Astrocyte of the cerebellum (primary cell): ENCODE data around the gene H3-3A.

ENCODE experiments used
- DNase-seq: peaks from one replicate; pipeline ENCODE4 v3.0.0-alpha.2; 2011; ENCODE audit warnings: low read depth
- H3K4me3 ChIP-seq: 2 replicates; pipeline ENCODE4 v1.5.1; 2011; ENCODE audit warnings: mild to moderate bottlenecking, low read depth, low read length, moderate library complexity
- CTCF ChIP-seq: IDR thresholded peaks from 2 replicates; pipeline ENCODE4 v1.5.1; 2012; ENCODE audit warnings: low read length, low read depth, moderate library complexity, mild to moderate bottlenecking; ENCODE audit errors: missing control alignments
- in situ Hi-C: cut with HindIII; loops from 2 replicates; pipeline ENCODE4 v1.10.0; 2017; ENCODE audit warnings: low sequenced_read_pairs

Gene H3-3A

DNA sequence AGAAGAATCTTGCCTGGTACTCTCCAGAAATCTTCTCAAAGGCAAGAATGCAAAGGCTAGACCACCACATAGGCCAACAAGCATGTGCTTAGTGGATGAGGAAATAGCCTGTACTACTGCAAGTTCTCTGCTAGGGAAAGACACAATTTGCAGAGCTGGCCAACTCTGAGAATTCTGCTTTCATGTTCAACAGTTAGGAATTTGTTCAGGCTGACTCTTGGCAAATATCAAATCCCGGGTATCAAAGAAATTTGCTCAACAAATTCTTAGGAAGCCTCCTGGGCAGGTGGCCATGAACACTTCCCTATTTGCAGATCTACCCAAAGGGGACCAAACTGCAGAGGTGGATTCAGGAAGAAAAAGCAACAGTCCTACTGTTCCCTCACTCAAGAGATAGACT lies 15.0 kb upstream of the H3-3A start:
- in situ Hi-C loops, result no loop called here
- DNase-seq, result no peak
- no peak for TF ChIP-seq CTCF

GRCh38 chr1:226048886-226049285 lies 13.6 kb upstream of the H3-3A start:
- DNase-seq, result no peak
- H3K4me3 ChIP-seq, result no peak overlapping the region
- in situ Hi-C loops, result no loop called here
- TF ChIP-seq CTCF, result no peak

More for the DNA sequence above, 15.0 kb upstream of the H3-3A start:
- H3K4me3 ChIP-seq, result no peak overlapping the region

DNA sequence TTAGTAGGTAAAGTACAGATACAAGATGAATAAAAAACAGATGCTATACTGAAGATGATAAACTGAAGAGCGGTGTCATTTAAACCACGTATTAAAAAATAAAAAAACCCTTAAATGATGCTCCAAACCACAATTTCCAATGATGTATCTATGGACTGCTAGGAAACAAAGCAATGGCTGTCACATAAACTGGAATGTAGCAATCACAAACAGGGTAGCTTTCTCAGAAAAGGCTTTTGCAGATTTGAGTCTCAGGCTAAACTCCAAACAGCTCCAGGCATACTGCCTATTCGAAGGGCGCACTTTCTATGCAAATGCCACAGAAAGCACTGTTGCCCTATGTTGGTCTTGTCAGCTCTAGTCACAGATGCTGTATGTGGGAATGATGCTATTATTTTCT lies 12.4 kb upstream of the H3-3A start:
- TF ChIP-seq CTCF, result no peak
- in situ Hi-C loops, result no loop called here
- H3K4me3 ChIP-seq, result no peak overlapping the region
- DNase-seq, result no peak

- no peak overlapping the region for H3K4me3 ChIP-seq
- in situ Hi-C loops, result no loop called here
- DNase-seq, result no peak
- no peak for TF ChIP-seq CTCF
These were observed 11.2 kb upstream of the H3-3A start for GRCh38 chr1:226051365-226051764.

DNA sequence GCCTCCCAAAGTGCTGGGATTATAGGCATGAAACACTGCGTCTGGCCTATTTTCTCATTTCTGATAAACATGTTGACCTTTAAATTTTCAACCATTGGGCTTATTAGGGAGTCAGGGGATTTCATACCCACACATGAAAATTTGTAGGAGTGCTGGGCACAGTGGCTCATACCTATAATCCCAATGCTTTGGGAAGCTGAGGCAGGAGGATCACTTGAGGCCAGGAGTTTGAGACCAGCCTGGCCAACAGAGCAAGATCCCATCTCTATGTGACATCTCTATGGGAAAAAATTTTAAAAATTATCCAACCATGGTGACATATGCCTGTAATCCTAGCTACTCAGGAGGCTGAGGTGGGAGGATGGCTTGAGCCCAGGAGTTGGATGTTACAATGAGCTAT lies 10.5 kb upstream of the H3-3A start:
- H3K4me3 ChIP-seq, result no peak overlapping the region
- DNase-seq, result no peak
- TF ChIP-seq CTCF, result no peak
- in situ Hi-C loops, result no loop called here

DNA sequence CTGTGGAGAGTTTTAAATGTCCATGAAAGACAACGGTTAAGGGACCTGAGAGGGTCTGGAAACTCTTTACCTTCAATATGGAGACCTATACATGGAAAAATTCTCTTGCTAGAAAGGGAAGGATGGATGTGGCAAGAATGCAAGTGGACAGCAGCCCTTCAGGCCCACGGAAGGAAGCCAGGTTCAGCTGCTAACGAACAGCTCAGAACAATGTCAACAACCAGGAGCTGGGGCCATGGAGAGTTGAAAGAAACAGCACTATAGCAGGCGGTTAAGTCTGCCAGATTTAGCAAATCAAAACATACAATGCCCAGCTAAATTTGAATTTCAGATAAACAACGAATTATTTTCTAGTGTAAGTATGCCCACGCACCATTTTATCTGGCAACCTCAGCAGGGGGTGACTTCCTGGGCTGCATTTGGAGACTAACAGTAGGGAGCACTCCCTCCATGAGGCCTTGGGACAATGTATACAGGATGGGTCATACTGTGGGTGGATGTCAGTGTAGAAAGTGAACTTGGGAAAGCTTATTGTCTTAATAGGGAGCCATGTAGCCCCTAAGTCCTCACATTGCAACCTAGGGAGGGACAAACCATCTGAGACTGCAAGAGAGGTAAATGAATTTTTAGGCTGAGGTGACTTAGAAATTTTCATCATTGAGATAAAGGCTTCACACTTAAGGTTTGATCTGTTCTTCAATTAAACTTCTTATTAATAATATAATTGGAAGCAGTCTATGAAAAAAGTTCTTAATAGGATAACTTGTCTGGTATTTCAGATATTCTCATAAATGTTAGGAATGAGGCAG lies 7.8 kb upstream of the H3-3A start:
- in situ Hi-C loops, result no loop called here
- no peak for DNase-seq
- H3K4me3 ChIP-seq, result no peak overlapping the region
- TF ChIP-seq CTCF, result no peak
